Lung (tissue), 12 donors: ENCODE measurements around the gene BBS9. TPM values are rescaled to one million over a fixed set of nuclear protein-coding genes. Genes with fewer than 3 reads are reported as not detected.

Experiments used
- ATAC-seq: fragments of 200-7000 bp; cut with Tn5 transposase; one replicate; pipeline ENCODE4 v1.9.1; 2020; ENCODE audit warnings: moderate number of reproducible peaks; ENCODE audit not compliant: insufficient read depth, low FRiP score
- DNase-seq, 3 donors: peaks; one replicate each; pipeline ENCODE4 v3.0.0-alpha.2; 2013 to 2017
- H3K27ac ChIP-seq, 2 donors: one replicate each; pipeline ENCODE4 v1.5.1; 2013; ENCODE audit warnings: mild to moderate bottlenecking in 2 of 2, moderate library complexity in 2 of 2, control low read depth in 1 of 2, inconsistent platforms in 1 of 2, low read depth in 1 of 2, low read length in 1 of 2
- H3K27me3 ChIP-seq, 3 donors: one replicate each; pipeline ENCODE4 v1.5.1; 2013; ENCODE audit warnings: low read length in 2 of 3; ENCODE audit not compliant: control insufficient read depth in 3 of 3, insufficient read depth in 3 of 3
- H3K36me3 ChIP-seq, 4 donors: one replicate each; pipeline ENCODE4 v1.5.1; 2013; ENCODE audit warnings: low read length in 4 of 4, mild to moderate bottlenecking in 1 of 4, moderate library complexity in 1 of 4; ENCODE audit not compliant: control insufficient read depth in 4 of 4, insufficient read depth in 4 of 4
- H3K4me1 ChIP-seq, 5 donors: one replicate each; pipeline ENCODE4 v1.5.1; 2013; ENCODE audit warnings: low read length in 5 of 5, mild to moderate bottlenecking in 2 of 5, moderate library complexity in 1 of 5; ENCODE audit not compliant: control insufficient read depth in 5 of 5, insufficient read depth in 5 of 5
- H3K4me3 ChIP-seq: one replicate; pipeline ENCODE4 v1.5.1; 2013; ENCODE audit warnings: mild to moderate bottlenecking, control low read depth, moderate library complexity
- H3K9ac ChIP-seq, 2 donors: one replicate each; pipeline ENCODE4 v1.5.1; 2013; ENCODE audit warnings: low read length in 2 of 2, control low read depth in 1 of 2; ENCODE audit not compliant: insufficient read depth in 1 of 2
- H3K9me3 ChIP-seq, 4 donors: one replicate each; pipeline ENCODE4 v1.5.1; 2013; ENCODE audit warnings: low read length in 3 of 4, mild to moderate bottlenecking in 1 of 4, moderate library complexity in 1 of 4; ENCODE audit not compliant: control insufficient read depth in 4 of 4, insufficient read depth in 3 of 4
- WGBS, 2 donors: extraction: QIAGEN DNeasy Blood & Tissue Kit; methylation state at CpG; one replicate each; pipeline ENCODE4 v1.1.7; 2013; 5-methylcytosine and 5-hydroxymethylcytosine counted together
- polyA plus RNA-seq, 2 donors: library from polyadenylated mRNA; stranded (reverse); fragments of 200-250 nt; gene quantifications; one replicate each; pipeline ENCODE4 v1.2.1, GENCODE V29; 2013
- total RNA-seq, 2 donors: library from RNA; depleted of rRNA in 1 of 2; stranded (reverse); fragments of >200 nt in 1 of 2; gene quantifications; one replicate each; pipeline ENCODE4 v1.2.1, GENCODE V29; 2014 to 2021
- TF ChIP-seq, protein P1 (sequence below): IDR thresholded peaks from 2 replicates; pipeline ENCODE4 v1.5.1; 2012; ENCODE audit warnings: mild to moderate bottlenecking; ENCODE audit errors: control extremely low read depth, extremely low read depth
- donor health status: control.
- donor health status: control.
- donor health status: Bipolar disorder and iron deficiency.
- donor health status: healthy.
- donor health status: DM: yes; HTN: yes; CAD: no.

BBS9 gene
- total and polyA plus RNA-seq, 4 donors, result 3.5 to 65.0 (median 15.2) TPM

DNA sequence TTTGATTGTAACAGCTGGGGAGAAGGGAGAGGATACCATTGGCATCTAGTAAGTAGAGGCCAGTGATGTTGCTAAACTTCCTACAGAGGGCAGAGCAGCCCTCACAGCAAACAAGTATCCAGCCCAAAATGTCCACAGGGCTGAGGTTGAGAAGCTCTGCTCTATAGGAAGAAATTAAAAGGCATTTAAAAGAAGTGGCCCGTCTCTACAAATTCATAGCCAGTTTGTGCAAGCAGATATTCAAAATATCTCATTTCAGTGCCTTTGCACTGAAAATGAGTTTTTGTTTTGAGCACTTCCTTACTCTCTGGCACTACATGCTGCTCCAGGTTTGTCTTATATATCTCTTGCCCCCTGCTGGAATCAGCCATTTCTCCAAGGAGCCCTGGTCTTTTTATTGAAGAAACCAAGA is 330.0 kb downstream of the BBS9 start:
- 62% methylated on average over 1 of the region's 1 CpG for WGBS, 2 donors
- ATAC-seq, result no peak
- H3K36me3 ChIP-seq, result no peaks in the 10 kb centered on the region
- no peaks in the 10 kb centered on the region for H3K27me3 ChIP-seq
- no peaks in the 10 kb centered on the region for H3K9me3 ChIP-seq
- TF ChIP-seq, protein P1, sequence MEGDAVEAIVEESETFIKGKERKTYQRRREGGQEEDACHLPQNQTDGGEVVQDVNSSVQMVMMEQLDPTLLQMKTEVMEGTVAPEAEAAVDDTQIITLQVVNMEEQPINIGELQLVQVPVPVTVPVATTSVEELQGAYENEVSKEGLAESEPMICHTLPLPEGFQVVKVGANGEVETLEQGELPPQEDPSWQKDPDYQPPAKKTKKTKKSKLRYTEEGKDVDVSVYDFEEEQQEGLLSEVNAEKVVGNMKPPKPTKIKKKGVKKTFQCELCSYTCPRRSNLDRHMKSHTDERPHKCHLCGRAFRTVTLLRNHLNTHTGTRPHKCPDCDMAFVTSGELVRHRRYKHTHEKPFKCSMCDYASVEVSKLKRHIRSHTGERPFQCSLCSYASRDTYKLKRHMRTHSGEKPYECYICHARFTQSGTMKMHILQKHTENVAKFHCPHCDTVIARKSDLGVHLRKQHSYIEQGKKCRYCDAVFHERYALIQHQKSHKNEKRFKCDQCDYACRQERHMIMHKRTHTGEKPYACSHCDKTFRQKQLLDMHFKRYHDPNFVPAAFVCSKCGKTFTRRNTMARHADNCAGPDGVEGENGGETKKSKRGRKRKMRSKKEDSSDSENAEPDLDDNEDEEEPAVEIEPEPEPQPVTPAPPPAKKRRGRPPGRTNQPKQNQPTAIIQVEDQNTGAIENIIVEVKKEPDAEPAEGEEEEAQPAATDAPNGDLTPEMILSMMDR, result no peak
- H3K9ac ChIP-seq, result no peak overlapping the region
- H3K27ac ChIP-seq, result no peak overlapping the region
- peak; percentile 30 to 79 (median 69) for DNase-seq
- H3K4me3 ChIP-seq, result no peak overlapping the region
- peaks cover 0 to 22% (median 0%) of the 10 kb centered on the region in 5 donors for H3K4me1 ChIP-seq

DNA sequence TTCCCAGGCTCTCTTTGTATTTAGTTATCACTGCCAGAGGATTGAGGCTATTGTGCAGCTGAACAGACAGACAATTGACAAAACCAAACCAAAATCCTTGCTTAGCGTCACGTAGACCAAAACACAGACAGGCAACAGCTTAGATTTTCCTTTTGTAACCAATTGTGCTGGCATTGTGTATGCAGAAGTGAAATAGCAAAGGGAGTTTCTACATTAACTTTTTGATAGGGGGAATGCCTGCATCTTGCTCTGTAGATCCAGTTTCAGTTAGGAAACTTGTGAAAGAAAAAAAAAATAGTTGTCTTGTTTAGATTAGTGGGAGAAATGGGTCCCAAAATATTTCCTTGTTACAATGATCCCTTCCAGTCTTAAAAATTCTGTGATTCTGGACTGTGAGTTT is 333.8 kb downstream of the BBS9 start:
- Histone ChIP-seq H3K9me3 (no peaks in the 10 kb centered on the region), H3K36me3 (no peaks in the 10 kb centered on the region), H3K27ac (no peak overlapping the region), H3K27me3 (no peaks in the 10 kb centered on the region), H3K4me3 (no peak overlapping the region), H3K9ac (no peak overlapping the region), H3K4me1 (peaks cover 0 to 6% (median 0%) of the 10 kb centered on the region in 5 donors)
- 86 to 91% methylated on average over 2 of the region's 2 CpGs for WGBS, 2 donors
- DNase-seq, result no peak
- ATAC-seq, result no peak
- TF ChIP-seq, protein P1, result no peak

DNA sequence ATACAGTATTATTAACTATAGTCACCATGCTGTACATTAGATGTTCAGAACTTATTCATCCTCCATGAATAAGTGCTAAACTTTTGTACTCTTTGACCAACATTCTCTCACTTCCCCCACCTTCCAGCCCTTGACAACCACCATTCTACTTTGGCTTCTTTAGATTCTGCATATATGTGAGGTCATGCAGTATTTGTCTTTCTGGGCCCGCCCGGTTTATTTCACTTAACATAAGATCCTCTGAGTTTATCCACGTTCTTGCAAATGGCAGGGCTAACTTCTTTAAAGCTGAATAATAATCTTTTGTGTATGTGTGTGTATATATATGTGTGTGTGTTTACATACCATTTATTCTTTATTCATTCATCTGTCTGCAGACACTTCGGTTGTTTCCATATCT is 336.8 kb downstream of the BBS9 start:
- Histone ChIP-seq H3K27ac (no peak overlapping the region), H3K4me3 (no peak overlapping the region), H3K27me3 (no peaks in the 10 kb centered on the region), H3K36me3 (no peaks in the 10 kb centered on the region), H3K9ac (no peak overlapping the region), H3K9me3 (peaks cover 0 to 2% (median 0%) of the 10 kb centered on the region in 4 donors), H3K4me1 (peaks cover 0 to 6% (median 0%) of the 10 kb centered on the region in 5 donors)
- TF ChIP-seq, protein P1, result no peak
- ATAC-seq (no peak), DNase-seq (peak in 1 of 3 donors; percentile 61)
- 79 to 86% methylated on average over 4 of the region's 4 CpGs for WGBS, 2 donors

DNA sequence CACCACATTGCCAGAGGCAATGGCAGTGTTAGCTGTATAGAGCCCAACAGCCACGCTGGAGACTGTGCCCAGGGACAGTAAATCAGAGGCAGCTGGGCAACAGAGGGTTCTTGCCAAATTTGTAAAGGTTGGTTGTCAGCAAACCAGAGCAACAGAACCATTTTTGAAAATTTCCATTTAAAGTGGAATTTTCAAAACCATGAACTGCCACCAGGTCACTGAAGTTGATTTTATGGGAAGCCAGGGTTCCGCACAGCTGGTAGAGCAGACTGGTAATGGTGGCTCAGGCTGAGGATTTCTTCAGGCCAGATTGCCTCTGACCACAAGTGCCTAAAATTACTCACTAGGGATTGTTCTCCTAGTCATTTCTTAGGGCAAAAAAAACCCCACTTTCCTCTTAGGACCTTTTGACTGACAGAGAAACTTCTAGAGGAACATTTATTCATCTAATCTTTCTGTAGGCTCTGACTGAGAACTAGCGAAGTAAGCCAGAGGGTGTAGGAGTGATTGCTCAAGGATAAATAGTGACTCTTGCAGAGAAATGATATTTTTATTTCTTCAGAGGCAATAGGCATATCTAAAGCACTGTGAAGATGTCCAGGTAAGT is 342.4 kb downstream of the BBS9 start:
- H3K27me3 ChIP-seq, result no peaks in the 10 kb centered on the region
- H3K9ac ChIP-seq, result no peak overlapping the region
- no peak overlapping the region for H3K4me3 ChIP-seq
- no peak for DNase-seq
- 91 to 94% methylated on average over 3 of the region's 3 CpGs for WGBS, 2 donors
- TF ChIP-seq, protein P1, result no peak
- H3K9me3 ChIP-seq, result peaks cover 0 to 2% (median 0%) of the 10 kb centered on the region in 4 donors
- H3K36me3 ChIP-seq, result no peaks in the 10 kb centered on the region
- no peak overlapping the region for H3K27ac ChIP-seq
- H3K4me1 ChIP-seq, result peaks cover 0 to 2% (median 0%) of the 10 kb centered on the region in 5 donors
- no peak for ATAC-seq
